GM18951 (cell line): ENCODE measurements around the gene EFNA3.
"Not testable (repeated sequence)": the region's sequence is repeated elsewhere in the genome, so short reads cannot be mapped to it uniquely, and the experiment has no call there.

ENCODE experiments used
- POLR2A ChIP-seq: IDR thresholded peaks from 4 replicates; pipeline ENCODE4 v1.6.1; 2011; ENCODE audit warnings: mild to moderate bottlenecking; ENCODE audit not compliant: insufficient read length, insufficient read depth; ENCODE audit errors: extremely low read depth
- in situ Hi-C: fragments of 300-500 bp; cut with MboI; formaldehyde crosslinking; loops from one replicate; pipeline ENCODE4 v1.12.0; 2022; ENCODE audit warnings: low sequenced_read_pairs, mixed read lengths, inconsistent platforms; ENCODE audit not compliant: unreplicated experiment

EFNA3 gene

GRCh38 chr1:155107309-155108264 lies 28.9 kb downstream of the EFNA3 start:
- in situ Hi-C loops: no loop called here
- no peak for TF ChIP-seq POLR2A

- in situ Hi-C loops: no loop called here
Measured at GRCh38 chr1:155108296-155108695, 29.7 kb downstream of the EFNA3 start.

DNA sequence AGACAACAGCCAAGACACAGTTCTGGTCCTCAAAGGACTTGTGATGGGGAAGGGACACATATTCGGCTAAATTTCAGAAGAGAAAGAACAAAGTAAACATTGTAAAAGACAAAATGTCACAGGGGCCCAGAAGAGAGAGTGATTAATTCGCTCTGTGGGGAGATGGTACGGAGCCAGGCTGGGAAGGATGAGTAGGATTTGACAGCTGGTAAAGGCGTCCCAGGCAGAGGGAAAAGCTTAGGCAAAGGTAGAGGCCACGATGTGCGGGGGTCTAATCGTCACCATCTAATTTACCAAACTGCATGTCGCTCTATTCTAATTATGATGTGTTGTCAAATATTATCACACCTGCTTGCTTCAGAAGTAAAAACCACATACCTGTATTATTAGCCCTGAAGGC lies 31.7 kb downstream of the EFNA3 start:
- in situ Hi-C loops: no loop called here
- TF ChIP-seq POLR2A: no peak

More at GRCh38 chr1:155108296-155108695, 29.7 kb downstream of the EFNA3 start:
- no peak for TF ChIP-seq POLR2A

DNA sequence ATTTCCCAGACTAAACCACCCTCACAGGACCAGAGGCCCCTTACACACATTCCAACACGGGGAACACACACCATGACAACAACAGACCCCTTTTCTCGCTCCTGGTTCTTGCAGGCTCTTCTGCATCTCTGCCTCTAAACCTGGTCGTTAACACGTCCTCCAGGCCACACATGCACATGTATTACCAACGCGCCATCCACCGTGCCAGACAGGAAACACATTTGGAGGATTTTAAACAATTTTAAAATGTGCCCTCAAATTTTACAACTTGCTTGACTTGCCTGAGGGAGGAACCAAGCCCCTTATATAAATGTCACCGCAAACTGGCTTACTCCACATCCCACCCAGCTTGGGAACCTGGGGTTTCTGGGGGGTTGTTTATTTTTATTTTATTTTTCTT lies 32.2 kb downstream of the EFNA3 start:
- in situ Hi-C loops: no loop called here
- no peak for TF ChIP-seq POLR2A

GRCh38 chr1:155113450-155113980 lies 34.9 kb downstream of the EFNA3 start:
- TF ChIP-seq POLR2A: no peak
- in situ Hi-C loops: no loop called here

- in situ Hi-C loops: no loop called here
- no peak for TF ChIP-seq POLR2A
Measured at GRCh38 chr1:155116113-155116764, 37.6 kb downstream of the EFNA3 start.

- in situ Hi-C loops: no loop called here
- TF ChIP-seq POLR2A: no peak
Measured at GRCh38 chr1:155117610-155118009, 39.0 kb downstream of the EFNA3 start.

GRCh38 chr1:155118090-155118489 lies 39.5 kb downstream of the EFNA3 start:
- in situ Hi-C loops: not testable (repeated sequence)

DNA sequence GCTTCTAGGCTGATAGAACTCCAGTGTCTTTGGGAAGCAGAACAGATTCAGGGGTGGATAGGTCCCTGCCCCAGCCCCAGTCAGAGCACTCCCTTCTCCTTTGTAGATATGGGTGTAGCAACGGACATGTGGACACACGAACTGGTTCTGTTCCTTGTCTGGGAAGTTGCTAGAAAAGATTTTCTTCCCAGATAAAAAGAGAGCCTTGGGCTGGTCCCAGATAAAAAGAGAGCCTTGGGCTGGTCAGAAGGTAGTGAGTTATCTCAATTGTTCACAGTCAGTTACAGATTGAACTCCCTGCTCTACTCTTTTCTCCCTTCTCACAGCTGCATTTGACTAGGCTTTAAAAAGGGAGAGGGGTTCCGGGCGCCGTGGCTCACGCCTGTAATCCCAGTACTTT lies 41.6 kb downstream of the EFNA3 start:
- in situ Hi-C loops: no loop called here
- no peak for TF ChIP-seq POLR2A

DNA sequence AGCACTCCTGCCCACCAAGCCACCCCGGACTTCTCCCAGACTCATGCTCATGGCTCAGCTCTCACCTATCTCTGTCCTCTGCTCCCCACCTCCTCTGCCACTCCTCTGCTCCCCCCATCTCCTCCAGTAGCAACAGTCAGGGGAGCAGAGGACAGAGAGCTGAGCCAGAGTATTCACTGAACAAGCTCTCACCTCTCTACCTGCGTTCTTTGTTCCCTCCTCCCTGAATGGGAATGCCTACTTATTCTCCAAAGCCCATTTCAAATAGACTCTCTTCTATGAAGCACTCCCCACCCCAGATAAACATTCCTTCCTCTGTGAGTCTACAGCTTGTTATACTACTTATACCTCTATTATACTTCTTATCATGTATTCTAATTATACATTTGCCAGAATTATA lies 42.6 kb downstream of the EFNA3 start:
- no peak for TF ChIP-seq POLR2A
- in situ Hi-C loops: no loop called here

- no peak for TF ChIP-seq POLR2A
- in situ Hi-C loops: no loop called here
Measured at GRCh38 chr1:155122308-155122707, 43.7 kb downstream of the EFNA3 start.

GRCh38 chr1:155123801-155124200 lies 45.2 kb downstream of the EFNA3 start:
- no peak for TF ChIP-seq POLR2A
- in situ Hi-C loops: no loop called here

GRCh38 chr1:155124503-155125463 lies 46.1 kb downstream of the EFNA3 start:
- no peak for TF ChIP-seq POLR2A
- in situ Hi-C loops: no loop called here
